Measurements from ENCODE around the gene SH3BP2. TPM values are rescaled to one million over a fixed set of nuclear protein-coding genes. Genes with fewer than 3 reads are reported as not detected.

Gene SH3BP2
- polyA plus RNA-seq, 10 donors: 18.5 to 39.2 (median 24.8) TPM

DNA sequence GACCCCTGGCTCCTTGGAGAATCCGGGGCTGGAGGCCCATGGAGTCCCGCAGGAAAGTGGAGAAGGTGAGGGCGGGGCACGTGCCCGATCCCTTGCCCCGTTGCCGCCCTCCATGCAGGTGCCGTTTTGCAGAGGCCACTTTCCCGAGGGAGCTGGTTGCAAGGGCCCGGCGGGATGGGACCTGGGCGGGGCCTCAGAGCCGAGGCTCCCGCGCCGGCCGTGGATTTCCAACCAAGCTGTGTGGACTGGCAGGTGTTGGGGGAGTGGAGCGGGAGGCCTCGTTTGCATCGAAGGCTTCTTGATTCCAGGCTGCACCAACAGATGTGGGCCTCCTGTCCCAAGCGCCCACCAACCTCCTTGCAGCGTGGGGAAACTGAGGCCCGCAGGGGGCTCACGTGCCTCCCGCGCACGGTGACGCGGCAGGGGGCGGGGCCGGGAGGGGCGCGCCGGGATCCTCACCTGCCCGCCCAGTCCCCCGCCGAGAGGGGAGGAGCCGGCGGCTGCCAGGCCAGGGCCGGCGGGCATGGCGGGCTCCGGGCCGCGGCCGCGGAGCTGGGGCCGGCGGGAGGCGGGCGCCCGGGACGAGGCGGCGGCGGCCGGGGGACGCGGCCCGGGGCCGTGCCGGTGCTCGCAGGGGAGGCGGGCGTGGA is 24.9 kb downstream of the SH3BP2 start:
- peak in 1 of 3 donors; percentile 61 for DNase-seq

DNA sequence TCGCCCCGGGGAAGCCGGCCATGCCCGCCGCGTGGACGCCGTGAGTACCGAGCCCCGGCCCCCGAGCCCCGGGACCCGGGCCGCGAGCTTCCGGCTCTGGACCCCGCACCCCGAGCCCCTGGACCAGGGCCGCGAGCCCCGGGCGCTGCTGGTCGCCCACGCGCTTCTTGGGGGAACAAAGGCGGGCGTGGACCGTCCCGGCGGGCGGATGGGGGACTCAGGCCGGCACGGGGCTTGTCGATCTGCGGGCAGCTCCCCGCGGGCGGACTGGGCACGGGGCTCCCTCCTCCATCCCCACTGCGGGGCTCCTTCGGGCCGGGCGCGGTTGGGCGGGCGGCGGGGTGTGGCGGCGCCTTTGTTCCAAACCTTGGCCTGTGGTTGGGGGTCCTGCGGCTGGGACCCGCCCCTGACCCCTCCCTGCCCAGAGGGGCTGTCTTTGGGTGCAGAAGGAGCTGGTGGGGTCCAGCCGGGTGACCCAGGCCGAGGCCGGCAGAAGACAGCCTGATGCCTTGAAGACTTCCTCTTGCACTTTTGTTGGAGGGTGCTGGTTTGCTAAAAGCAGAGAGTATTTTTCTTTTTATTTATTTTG is 25.6 kb downstream of the SH3BP2 start:
- DNase-seq: peak in 1 of 3 donors; percentile 58

DNA sequence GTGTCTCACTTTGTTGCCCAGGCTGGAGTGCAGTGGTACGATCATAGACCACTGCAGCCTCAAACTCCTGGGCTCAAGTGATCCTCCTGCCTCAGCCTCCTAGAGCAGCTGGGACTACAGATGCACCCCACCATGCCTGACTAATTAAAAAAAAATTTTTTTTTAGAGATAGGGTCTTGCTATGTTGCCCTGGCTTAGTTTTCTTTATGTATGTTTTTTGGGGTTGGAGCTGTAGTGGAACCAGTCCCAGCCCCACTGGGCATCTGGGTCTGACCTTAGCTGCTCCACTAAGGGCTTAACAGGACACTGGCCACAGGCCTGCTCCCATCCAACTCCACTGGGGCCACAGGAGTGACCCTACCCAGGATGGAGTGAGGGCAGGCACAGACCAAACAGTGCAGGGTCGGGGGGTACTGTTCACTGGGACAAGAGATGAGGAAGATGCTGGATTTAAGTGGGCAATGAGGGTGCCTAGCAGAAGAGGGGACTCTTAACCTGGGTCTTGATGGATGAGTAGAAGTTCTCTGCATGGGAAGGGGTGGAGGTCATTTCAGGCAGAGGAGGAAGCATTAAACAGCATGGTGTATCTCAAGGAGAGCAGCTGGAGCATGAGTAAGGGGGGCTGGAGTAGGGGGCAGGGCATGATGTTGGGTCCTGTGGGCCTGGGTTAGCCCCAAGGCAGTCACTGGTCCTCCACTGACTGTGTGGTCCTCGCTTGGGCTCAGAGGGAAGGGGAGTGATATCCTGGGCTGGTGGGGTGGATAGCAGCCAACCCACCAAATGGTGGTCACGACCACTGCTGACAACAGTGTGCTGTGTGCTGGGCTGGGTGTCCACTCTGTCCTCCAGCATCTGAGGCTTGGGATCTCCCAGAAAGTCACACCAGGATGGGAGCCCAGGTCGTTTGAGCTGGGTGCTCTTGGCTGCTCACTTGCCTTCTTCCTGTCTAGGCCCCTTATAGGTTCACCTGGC is 26.6 kb downstream of the SH3BP2 start:
- no peak for DNase-seq

DNA sequence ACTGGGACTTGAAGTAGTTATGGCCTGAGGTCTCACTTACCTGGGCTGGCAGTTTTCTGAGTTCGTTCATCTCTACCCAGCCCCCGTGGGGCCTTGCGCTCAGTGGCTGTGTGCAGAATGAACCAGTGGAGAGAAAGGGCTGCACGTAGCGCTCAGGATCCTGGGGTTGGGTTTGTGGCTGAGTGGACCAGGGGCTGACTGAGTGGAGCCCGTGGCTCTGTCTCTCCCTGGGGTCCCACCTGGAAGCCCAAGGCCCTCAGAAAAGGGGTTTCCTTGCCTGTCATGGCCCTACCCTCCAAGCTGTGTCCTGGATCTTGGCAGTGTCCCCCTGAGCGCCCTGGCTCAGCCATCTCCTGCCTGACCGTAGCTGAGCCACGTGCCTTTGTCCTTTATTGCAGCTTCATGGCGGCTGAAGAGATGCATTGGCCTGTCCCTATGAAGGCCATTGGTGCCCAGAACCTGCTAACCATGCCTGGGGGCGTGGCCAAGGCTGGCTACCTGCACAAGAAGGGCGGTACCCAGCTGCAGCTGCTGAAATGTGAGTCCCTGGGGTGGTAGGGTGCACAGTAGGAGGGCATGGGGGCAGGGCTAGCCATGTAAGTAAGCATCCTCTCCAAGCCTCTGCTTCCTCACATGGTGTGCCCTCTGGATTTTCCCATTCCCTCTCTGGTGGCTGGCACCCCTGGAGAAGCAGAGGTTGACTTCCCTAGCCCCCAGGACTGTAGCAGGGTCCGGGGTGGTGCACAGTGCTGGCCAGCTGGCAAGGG is 27.5 kb downstream of the SH3BP2 start:
- no peak for DNase-seq

- no peak for DNase-seq
These were observed 29.8 kb downstream of the SH3BP2 start for GRCh38 chr4:2822461-2823300.

DNA sequence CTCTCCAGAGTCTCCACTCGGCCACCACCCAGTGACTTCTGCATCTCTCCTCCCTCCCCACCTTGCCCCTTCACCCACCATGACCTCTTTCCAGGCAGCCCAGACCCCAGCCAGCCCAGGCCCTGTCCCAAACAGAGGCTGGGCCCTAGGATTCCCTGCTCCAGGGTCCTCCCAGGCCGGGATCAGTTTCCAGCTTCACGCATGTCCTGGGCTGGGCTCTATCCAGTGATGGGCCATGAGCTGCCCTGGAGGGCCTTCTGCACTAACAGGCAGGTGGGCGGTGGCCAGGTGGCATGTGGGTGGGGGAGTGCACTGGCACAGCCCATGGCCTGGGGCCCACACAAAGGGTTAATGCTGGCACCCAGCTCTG is 30.4 kb downstream of the SH3BP2 start:
- DNase-seq: no peak

DNA sequence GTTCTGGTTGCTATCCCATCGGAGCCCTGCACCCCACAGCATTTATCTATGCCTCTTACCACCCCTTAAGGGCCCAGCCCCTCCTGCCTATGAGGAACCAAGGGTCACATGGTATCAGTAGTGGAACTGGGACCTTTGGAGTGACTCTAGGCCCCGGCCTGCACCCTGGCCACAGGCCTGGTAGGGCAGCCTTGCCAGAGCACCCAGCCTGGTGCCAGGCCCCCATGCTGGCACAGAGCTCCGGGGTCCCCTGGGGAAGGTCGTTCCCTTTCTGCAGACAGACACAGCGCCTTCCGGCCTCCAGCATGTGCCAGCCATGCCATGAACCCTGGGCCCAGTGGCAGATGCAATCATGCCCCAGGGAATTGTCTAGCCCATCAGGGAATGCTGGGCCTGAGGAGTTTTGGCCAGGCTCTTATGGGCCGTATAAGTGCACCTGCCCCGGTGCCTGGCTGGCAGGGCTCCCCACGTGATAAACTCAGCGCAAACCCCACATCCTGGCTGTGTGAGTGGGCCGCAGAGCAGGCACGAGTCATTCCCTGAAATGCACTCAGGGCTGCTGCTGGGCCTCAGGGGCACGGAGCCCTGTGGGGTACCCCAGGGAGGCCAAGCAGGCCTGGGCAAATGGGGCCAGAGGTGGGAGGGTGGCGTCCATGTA is 30.9 kb downstream of the SH3BP2 start:
- DNase-seq: no peak

GRCh38 chr4:2824329-2824835 is 31.5 kb downstream of the SH3BP2 start:
- DNase-seq: no peak

- DNase-seq: no peak
These were observed 32.0 kb downstream of the SH3BP2 start for GRCh38 chr4:2824836-2825381.

GRCh38 chr4:2825740-2826139 is 32.9 kb downstream of the SH3BP2 start:
- DNase-seq: no peak

GRCh38 chr4:2827071-2827873 is 34.4 kb downstream of the SH3BP2 start:
- DNase-seq: no peak

DNA sequence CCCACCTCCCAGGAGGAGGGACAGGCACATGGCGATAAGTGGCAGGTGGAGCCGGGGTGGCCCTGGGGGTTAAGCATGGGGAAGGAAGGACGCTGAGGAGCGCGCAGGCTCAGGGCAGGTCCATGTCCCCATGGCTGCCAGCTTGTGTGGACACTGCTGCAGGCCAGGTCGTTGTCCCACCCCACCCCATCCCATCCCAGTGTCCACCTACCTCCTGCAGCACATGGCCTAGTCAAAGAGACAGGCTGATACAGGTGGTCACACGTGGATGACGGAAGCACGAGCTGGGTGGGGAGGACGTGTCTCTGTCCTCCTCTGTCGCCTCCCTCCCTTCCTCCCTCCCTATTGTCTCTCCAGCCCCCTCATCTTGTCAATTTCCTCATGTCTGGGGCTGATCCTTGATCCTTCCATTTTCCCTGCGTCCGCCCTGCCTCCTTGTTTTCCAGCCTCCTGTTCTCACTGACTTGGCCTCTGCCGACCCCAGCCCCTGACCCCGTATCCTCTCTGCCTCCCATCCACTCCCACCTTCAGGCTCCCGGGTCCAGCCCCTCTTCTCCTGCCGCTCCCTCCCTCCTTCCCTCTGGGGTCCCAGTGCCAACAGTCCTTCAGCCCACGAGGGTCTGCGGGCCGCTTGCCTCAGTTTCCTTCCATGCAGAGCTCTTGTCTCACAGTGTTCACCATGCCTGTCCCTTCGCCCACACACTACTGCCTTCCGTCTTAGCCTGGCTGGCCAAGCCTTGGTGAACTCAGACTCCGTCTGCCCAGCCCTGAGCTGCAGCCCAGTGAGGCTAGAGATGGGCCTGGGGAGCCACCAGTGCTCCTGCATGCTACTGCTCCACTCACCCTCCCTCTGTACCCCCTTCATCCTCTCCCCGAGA is 35.2 kb downstream of the SH3BP2 start:
- DNase-seq: no peak

DNA sequence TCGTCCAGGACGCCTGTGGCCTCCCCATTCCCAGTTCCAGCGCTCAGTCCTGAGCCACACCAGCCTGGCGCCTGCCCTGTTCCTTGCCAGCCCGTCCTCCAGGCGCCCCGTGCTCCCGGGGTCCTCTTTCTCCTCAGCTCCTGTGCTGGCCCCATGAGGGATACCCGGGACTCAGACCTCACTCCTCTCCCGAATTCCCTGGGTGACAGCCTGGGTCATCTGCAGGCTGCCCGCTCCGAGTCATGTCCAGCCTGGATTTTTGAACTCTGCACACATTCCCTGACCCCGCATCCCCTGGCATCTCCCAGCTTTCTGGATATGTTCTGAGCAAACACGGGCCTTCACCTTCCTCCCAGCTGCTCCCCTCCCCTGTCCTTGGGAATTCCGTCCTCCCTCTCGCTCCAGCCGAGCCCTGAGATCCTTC is 35.9 kb downstream of the SH3BP2 start:
- no peak for DNase-seq

DNA sequence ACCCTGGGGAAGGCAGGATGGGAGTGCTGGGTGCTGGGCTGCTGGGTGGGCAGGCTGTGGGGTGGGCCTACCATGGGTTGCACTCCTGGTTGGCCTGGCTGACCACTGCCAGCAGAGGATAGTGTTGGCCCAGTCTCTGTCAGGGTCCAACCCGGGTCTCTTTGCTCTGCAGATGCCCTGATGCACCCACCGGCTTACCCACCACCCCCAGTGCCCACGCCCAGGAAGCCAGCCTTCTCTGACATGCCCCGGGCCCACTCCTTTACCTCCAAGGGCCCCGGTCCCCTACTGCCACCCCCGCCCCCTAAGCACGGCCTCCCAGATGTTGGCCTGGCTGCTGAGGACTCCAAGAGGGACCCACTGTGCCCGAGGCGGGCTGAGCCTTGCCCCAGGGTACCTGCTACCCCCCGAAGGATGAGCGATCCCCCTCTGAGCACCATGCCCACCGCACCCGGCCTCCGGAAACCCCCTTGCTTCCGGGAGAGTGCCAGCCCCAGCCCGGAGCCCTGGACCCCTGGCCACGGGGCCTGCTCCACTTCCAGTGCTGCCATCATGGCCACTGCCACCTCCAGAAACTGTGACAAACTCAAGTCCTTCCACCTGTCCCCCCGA is 36.5 kb downstream of the SH3BP2 start:
- no peak for DNase-seq

DNA sequence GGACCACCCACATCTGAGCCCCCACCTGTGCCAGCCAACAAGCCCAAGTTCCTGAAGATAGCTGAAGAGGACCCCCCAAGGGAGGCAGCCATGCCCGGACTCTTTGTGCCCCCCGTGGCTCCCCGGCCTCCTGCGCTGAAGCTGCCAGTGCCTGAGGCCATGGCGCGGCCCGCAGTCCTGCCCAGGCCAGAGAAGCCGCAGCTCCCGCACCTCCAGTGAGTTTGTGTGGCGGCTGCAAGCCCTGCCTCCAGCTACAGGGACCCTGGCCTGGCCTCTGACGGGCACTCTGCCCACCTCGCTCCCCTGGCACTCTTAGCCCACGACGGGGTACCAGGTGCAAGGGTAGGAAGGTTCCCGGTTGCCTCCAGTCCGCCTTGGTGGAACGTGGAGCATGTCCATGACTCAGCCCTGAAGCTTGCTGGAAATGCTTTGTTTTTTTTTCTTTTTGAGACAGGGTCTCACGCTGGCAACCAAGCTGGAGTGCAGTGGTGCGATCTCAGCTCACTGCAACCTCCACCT is 37.1 kb downstream of the SH3BP2 start:
- no peak for DNase-seq

DNA sequence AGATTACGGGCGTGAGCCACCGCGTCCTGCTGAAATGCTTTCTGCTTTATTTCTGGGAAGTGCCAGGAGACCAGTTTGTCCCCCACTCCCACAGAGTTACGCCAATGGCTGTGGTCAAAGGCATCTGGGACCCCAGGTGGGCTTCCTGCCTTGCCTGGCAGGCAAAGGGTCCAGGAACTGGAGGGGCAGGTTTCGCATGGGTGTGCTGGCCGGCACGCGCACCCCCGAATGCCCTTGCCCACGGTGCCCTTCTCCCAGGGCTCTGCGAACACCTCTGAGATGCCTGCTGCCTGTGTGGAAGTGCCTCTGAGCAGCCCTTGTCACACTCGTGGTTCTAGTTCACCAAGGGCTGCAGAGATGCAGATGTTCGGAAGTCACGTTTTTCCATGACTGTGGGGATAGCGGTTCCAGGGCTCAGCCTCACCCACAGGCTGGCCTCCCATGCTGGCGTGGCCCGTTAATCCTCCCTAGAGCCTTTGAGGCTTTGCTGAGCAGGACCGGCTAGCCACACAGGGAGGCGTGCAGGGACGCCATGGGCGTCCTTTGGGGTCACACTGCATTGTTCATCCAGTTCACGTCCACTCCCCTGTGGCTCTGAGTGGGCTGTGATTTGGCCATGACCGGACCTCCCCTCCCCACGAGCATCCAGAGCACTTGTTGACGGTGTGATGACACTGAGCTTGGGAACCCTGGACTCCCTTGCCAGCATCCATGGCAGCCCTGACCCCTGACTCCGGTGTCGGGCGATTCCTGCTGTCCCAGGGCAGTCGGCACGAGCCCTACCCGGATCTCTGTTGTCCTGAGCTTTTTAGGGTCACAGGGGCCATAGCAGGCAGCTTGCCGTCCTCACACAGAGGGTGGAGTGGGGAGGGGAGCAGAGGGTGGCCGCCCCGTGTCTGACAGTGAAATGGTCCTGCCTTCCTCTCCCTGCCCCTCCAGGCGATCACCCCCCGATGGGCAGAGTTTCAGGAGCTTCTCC is 38.0 kb downstream of the SH3BP2 start:
- DNase-seq: no peak

Data from muscle of back (tissue), 11 donors.